ENCODE results near the gene BOK. TPM values are rescaled to one million over a fixed set of nuclear protein-coding genes. Genes with fewer than 3 reads are reported as not detected.

Gene BOK
- total and polyA plus RNA-seq, 10 of the 15 experiments (the other 5 are each of a cell fraction or from before 2014, with no cell fraction given): 0.04 to 0.15 (median 0.12) TPM; not detected in 7

GRCh38 chr2:241564596-241565410, 6.3 kb downstream of the BOK start (continued):
- TF ChIP-seq FOS (IDR thresholded peaks at IDR 0.05; ENCODE audit: borderline replicate concordance, extremely low read depth, insufficient read length) (no peak), TCF3 (IDR thresholded peaks at IDR 0.05; ENCODE audit: borderline replicate concordance, insufficient read depth, low read depth, low read length) (no peak)

DNA sequence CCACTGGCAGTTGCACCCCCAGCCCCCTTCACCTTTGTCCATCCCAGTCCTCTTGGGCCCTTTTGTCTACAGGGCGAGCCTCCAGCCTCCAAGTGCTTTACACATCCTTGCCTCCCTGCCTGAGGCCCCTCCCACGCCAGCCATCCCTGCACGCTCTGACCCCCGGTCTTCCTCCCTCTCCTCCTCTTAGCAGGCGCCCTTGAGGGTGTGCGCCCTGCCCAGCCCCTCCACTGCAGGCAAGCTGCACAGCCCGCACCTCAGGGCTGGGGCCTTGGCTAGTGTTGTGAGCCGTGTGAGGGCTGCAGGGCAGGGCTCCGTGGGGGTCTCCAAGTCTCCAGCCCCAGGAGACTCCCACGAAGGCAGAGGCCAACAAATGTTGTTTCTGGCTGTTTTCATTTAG, 6.9 kb downstream of the BOK start:
- intact Hi-C loops (cut with micrococcal nuclease; ENCODE audit: unreplicated experiment) (no loop called here), in situ Hi-C loops (cut with MboI) (no loop called here)
- Histone ChIP-seq H3K9ac (ENCODE audit: control insufficient read depth, insufficient read depth, low read length) (no peak overlapping the region), H2AFZ (ENCODE audit: control insufficient read depth, low read depth, low read length) (no peak overlapping the region), H3K9me3 (replicated peaks; ENCODE audit: control insufficient read depth, insufficient read depth, low read length) (no peaks in the 10 kb centered on the region), H3K4me2 (ENCODE audit: control insufficient read depth, insufficient read depth) (no peak overlapping the region), H4K20me1 (ENCODE audit: control insufficient read depth, insufficient read depth) (no peaks in the 10 kb centered on the region), H3K4me3 (no peak overlapping the region), H3K36me3 (ENCODE audit: control insufficient read depth in 2 of 2, insufficient read depth in 2 of 2, low read length in 1 of 2) (no peaks in the 10 kb centered on the region), H3K79me2 (ENCODE audit: control insufficient read depth, insufficient read depth, low read length) (no peaks in the 10 kb centered on the region), H3K27ac (ENCODE audit: control insufficient read depth, insufficient read depth) (no peak overlapping the region), H3K4me1 (ENCODE audit: control insufficient read depth, insufficient read depth, low read length) (no peaks in the 10 kb centered on the region), H3K27me3 (replicated peaks in 1 of 2; ENCODE audit: control insufficient read depth in 2 of 2, insufficient read depth in 2 of 2, low read length in 1 of 2) (no peaks in the 10 kb centered on the region)
- no peak for TF ChIP-seq LARP7 (IDR thresholded peaks at IDR 0.05)
- TF ChIP-seq MTA2 (IDR thresholded peaks at IDR 0.05; ENCODE audit: low read depth): no peak
- TF ChIP-seq, protein P1, sequence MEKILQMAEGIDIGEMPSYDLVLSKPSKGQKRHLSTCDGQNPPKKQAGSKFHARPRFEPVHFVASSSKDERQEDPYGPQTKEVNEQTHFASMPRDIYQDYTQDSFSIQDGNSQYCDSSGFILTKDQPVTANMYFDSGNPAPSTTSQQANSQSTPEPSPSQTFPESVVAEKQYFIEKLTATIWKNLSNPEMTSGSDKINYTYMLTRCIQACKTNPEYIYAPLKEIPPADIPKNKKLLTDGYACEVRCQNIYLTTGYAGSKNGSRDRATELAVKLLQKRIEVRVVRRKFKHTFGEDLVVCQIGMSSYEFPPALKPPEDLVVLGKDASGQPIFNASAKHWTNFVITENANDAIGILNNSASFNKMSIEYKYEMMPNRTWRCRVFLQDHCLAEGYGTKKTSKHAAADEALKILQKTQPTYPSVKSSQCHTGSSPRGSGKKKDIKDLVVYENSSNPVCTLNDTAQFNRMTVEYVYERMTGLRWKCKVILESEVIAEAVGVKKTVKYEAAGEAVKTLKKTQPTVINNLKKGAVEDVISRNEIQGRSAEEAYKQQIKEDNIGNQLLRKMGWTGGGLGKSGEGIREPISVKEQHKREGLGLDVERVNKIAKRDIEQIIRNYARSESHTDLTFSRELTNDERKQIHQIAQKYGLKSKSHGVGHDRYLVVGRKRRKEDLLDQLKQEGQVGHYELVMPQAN (conservative IDR thresholded peaks at IDR 0.05): no peak
- TF ChIP-seq ZNF24 (IDR thresholded peaks at IDR 0.05): no peak
- no peak for TF ChIP-seq EP300 (IDR thresholded peaks at IDR 0.05; ENCODE audit: borderline replicate concordance in 1 of 2, control insufficient read depth in 1 of 2, low read depth in 2 of 2, low read length in 2 of 2)
- TF ChIP-seq DPF2 (IDR thresholded peaks at IDR 0.05): no peak
- no peak for TF ChIP-seq ESRRA (IDR thresholded peaks at IDR 0.05; ENCODE audit: low read length)
- TF ChIP-seq EGR1 (IDR thresholded peaks at IDR 0.05; ENCODE audit: borderline replicate concordance in 1 of 2, low read depth in 2 of 2, low read length in 2 of 2): no peak
- no peak for TF ChIP-seq KDM1A (IDR thresholded peaks at IDR 0.05; ENCODE audit: borderline replicate concordance)
- TF ChIP-seq ZBTB11 (CRISPR knock-in tag; IDR thresholded peaks at IDR 0.05): no peak
- ChIA-PET SMC1A (ENCODE audit: uncharacterized antibody, unreplicated experiment) (no interaction called here), RAD21 (ENCODE audit: unreplicated experiment) (no interaction called here), POLR2A (no interaction called here), CTCF (no interaction called here)
- ATAC-seq (no peak), DNase-seq (ENCODE audit: low read depth, low spot score) (no peak), FAIRE-seq (no peak)
- no TSS peak for BruUV-seq (replicated peaks)
- WGBS (ENCODE audit: insufficient coverage, insufficient replicate concordance, low lambda C conversion rate, missing lambda C conversion rate): 47% methylated on average over 9 of the region's 10 CpGs

Data from GM12878 (cell line).